Gastrocnemius medialis (tissue), 4 donors: Measurements from ENCODE around the gene DOCK4.

ENCODE experiments used
- POLR2A ChIP-seq, 2 donors: fragments of 450-650 bp; IDR thresholded peaks; one replicate each; pipeline ENCODE4 v1.6.1; 2017; ENCODE audit warnings: antibody characterized with exemption in 2 of 2, mild to moderate bottlenecking in 2 of 2, moderate library complexity in 2 of 2
- TF ChIP-seq, protein P1 (sequence below), 5 experiments: fragments of 450-650 bp in 3 of 5; fragments of 200-600 bp in 2 of 5; sonication (generic) in 2 of 5; IDR thresholded peaks in 4 of 5; conservative IDR thresholded peaks in 1 of 5; 1 replicate in 4 of 5; 2 replicates in 1 of 5; pipeline ENCODE4 v1.5.1; 2016 to 2019; ENCODE audit warnings: antibody characterized with exemption in 5 of 5, mild to moderate bottlenecking in 3 of 5, moderate library complexity in 3 of 5

DNA sequence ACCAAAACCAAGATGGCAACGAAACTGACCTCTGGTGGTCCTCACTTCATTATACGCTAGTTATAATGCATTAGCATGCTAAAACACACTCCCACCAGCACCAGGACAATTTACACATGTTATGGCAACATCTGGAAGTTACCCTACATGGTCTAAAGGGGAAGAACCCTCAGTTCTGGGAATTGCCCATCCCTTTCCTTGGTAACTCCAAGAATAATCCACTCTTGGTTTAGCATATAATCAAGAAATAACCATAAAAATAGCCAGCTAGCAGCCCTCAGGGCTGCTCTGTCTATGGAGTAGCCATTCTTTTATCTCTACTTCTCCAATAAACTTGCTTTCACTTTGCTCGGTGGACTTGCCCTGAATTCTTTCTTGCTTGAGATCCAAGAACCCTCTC lies 191.1 kb downstream of the DOCK4 start:
- TF ChIP-seq, protein P1, sequence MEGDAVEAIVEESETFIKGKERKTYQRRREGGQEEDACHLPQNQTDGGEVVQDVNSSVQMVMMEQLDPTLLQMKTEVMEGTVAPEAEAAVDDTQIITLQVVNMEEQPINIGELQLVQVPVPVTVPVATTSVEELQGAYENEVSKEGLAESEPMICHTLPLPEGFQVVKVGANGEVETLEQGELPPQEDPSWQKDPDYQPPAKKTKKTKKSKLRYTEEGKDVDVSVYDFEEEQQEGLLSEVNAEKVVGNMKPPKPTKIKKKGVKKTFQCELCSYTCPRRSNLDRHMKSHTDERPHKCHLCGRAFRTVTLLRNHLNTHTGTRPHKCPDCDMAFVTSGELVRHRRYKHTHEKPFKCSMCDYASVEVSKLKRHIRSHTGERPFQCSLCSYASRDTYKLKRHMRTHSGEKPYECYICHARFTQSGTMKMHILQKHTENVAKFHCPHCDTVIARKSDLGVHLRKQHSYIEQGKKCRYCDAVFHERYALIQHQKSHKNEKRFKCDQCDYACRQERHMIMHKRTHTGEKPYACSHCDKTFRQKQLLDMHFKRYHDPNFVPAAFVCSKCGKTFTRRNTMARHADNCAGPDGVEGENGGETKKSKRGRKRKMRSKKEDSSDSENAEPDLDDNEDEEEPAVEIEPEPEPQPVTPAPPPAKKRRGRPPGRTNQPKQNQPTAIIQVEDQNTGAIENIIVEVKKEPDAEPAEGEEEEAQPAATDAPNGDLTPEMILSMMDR (IDR thresholded peaks at IDR 0.05 in 4 of 5, conservative IDR thresholded peaks at IDR 0.05 in 1 of 5): no peak
- TF ChIP-seq POLR2A (IDR thresholded peaks at IDR 0.05): no peak
